ENCODE data around the gene CPLANE1. TPM values are rescaled to one million over a fixed set of nuclear protein-coding genes. Genes with fewer than 3 reads are reported as not detected.
A peak's percentile ranks its signal among the peaks of the same experiment; 100 is the strongest.

The CPLANE1 gene
- total and polyA plus RNA-seq, 7 experiments from 2014 or later = 1.1 to 14.7 (median 9.0) TPM

- Mint-ChIP-seq H3K36me3 (peaks cover 6 to 28% (median 21%) of the 10 kb centered on the region in 5 donors), H3K27ac (peak overlapping the region in 5 of 9 donors; percentile 14 to 53 (median 29)), H3K9me3 (no peaks in the 10 kb centered on the region), H3K4me1 (peaks cover 0 to 15% (median 5%) of the 10 kb centered on the region in 7 donors), H3K4me3 (peak overlapping the region in 1 of 10 donors; percentile 32), H3K27me3 (no peaks in the 10 kb centered on the region)
- Histone ChIP-seq H3K9me3 (ENCODE audit: control insufficient read depth in 2 of 3, low read length in 3 of 3) (no peaks in the 10 kb centered on the region), H3K36me3 (ENCODE audit: control insufficient read depth in 2 of 3, insufficient read depth in 3 of 3, low read length in 3 of 3) (peaks cover 0 to 9% (median 0%) of the 10 kb centered on the region in 3 experiments), H3K27me3 (ENCODE audit: control insufficient read depth in 2 of 2, insufficient read depth in 2 of 2, low read length in 2 of 2) (no peaks in the 10 kb centered on the region), H3K27ac (ENCODE audit: low read depth, low read length) (no peak overlapping the region), H3K4me1 (ENCODE audit: control insufficient read depth in 2 of 2, insufficient read depth in 2 of 2, low read length in 2 of 2) (peaks cover 0 to 9% of the 10 kb centered on the region in 2 donors), H3K4me3 (ENCODE audit: low read length) (no peak overlapping the region)
- POLR2A ChIA-PET = interaction anchor here (1.0 kb wide), 2 partner anchors 18 to 35 kb away, joined by 3 to 4 read pairs; partner anchors contain the start of gene CPLANE1
- CTCF ChIA-PET = no interaction called here
- ATAC-seq (no peak), DNase-seq (peak in 1 of 9 donors; percentile 8)
- intact Hi-C loops (cut with micrococcal nuclease) = loop anchor here in 1 of 2 donors (10.0 kb wide), 1 partner anchor 160 kb away; the partner anchor contains the start of genes NUP155 and WDR70
These were observed 34.6 kb downstream of the CPLANE1 start for GRCh38 chr5:37214550-37214949.

GRCh38 chr5:37212096-37212495 is 37.1 kb downstream of the CPLANE1 start:
- POLR2A ChIA-PET = no interaction called here
- ATAC-seq (no peak), DNase-seq (no peak)
- no peak overlapping the region for H3K4me3 ChIP-seq (ENCODE audit: low read length)
- intact Hi-C loops (cut with micrococcal nuclease) = loop anchor here in 1 of 2 donors (10.0 kb wide), 1 partner anchor 163 kb away; the partner anchor contains the start of genes NUP155 and WDR70
- H3K9me3 ChIP-seq (ENCODE audit: control insufficient read depth in 2 of 3, low read length in 3 of 3) = no peaks in the 10 kb centered on the region
- peaks cover 6 to 29% (median 21%) of the 10 kb centered on the region in 5 donors for H3K36me3 Mint-ChIP-seq
- H3K27ac ChIP-seq (ENCODE audit: low read depth, low read length) = no peak overlapping the region
- no peaks in the 10 kb centered on the region for H3K27me3 Mint-ChIP-seq
- peaks cover 2 to 22% (median 5%) of the 10 kb centered on the region in 7 donors for H3K4me1 Mint-ChIP-seq
- peaks cover 0 to 9% (median 0%) of the 10 kb centered on the region in 3 experiments for H3K36me3 ChIP-seq (ENCODE audit: control insufficient read depth in 2 of 3, insufficient read depth in 3 of 3, low read length in 3 of 3)
- no peaks in the 10 kb centered on the region for H3K27me3 ChIP-seq (ENCODE audit: control insufficient read depth in 2 of 2, insufficient read depth in 2 of 2, low read length in 2 of 2)
- no peak overlapping the region for H3K4me3 Mint-ChIP-seq
- CTCF ChIA-PET = no interaction called here
- H3K9me3 Mint-ChIP-seq = no peaks in the 10 kb centered on the region
- peak overlapping the region in 2 of 9 donors; percentile 33 to 47 for H3K27ac Mint-ChIP-seq
- H3K4me1 ChIP-seq (ENCODE audit: control insufficient read depth in 2 of 2, insufficient read depth in 2 of 2, low read length in 2 of 2) = peaks cover 0 to 9% of the 10 kb centered on the region in 2 donors

- ChIA-PET POLR2A (no interaction called here), CTCF (no interaction called here)
- DNase-seq (no peak), ATAC-seq (no peak)
- H3K9me3 ChIP-seq (ENCODE audit: control insufficient read depth in 2 of 3, low read length in 3 of 3) = no peaks in the 10 kb centered on the region
- no peaks in the 10 kb centered on the region for H3K27me3 Mint-ChIP-seq
- H3K4me3 Mint-ChIP-seq = no peak overlapping the region
- peaks cover 0 to 9% of the 10 kb centered on the region in 2 donors for H3K4me1 ChIP-seq (ENCODE audit: control insufficient read depth in 2 of 2, insufficient read depth in 2 of 2, low read length in 2 of 2)
- no peak overlapping the region for H3K27ac ChIP-seq (ENCODE audit: low read depth, low read length)
- H3K4me1 Mint-ChIP-seq = peaks cover 2 to 22% (median 5%) of the 10 kb centered on the region in 7 donors
- H3K4me3 ChIP-seq (ENCODE audit: low read length) = no peak overlapping the region
- H3K36me3 ChIP-seq (ENCODE audit: control insufficient read depth in 2 of 3, insufficient read depth in 3 of 3, low read length in 3 of 3) = peaks cover 0 to 9% (median 0%) of the 10 kb centered on the region in 3 experiments
- intact Hi-C loops (cut with micrococcal nuclease) = loop anchor here in 1 of 2 donors (10.0 kb wide), 1 partner anchor 163 kb away; the partner anchor contains the start of genes NUP155 and WDR70
- no peaks in the 10 kb centered on the region for H3K27me3 ChIP-seq (ENCODE audit: control insufficient read depth in 2 of 2, insufficient read depth in 2 of 2, low read length in 2 of 2)
- peaks cover 6 to 29% (median 21%) of the 10 kb centered on the region in 5 donors for H3K36me3 Mint-ChIP-seq
- H3K27ac Mint-ChIP-seq = peak overlapping the region in 2 of 9 donors; percentile 33 to 47
- no peaks in the 10 kb centered on the region for H3K9me3 Mint-ChIP-seq
These were observed 37.5 kb downstream of the CPLANE1 start for GRCh38 chr5:37211661-37212060.

- POLR2A ChIA-PET = interaction anchor here (0.6 to 1.1 kb wide), 2 partner anchors 10 kb away, joined by 3 read pairs; no protein-coding TSS in a partner anchor
- H3K36me3 Mint-ChIP-seq = peaks cover 6 to 42% (median 21%) of the 10 kb centered on the region in 5 donors
These were observed 40.0 kb downstream of the CPLANE1 start for GRCh38 chr5:37208883-37209797.

GRCh38 chr5:37207802-37208201 is 41.4 kb downstream of the CPLANE1 start:
- H3K9me3 ChIP-seq (ENCODE audit: control insufficient read depth in 2 of 3, low read length in 3 of 3) = no peaks in the 10 kb centered on the region
- DNase-seq (no peak), ATAC-seq (no peak)
- intact Hi-C loops (cut with micrococcal nuclease) = no loop called here
- no peaks in the 10 kb centered on the region for H3K4me1 ChIP-seq (ENCODE audit: control insufficient read depth in 2 of 2, insufficient read depth in 2 of 2, low read length in 2 of 2)
- peaks cover 0 to 10% (median 0%) of the 10 kb centered on the region in 7 donors for H3K4me1 Mint-ChIP-seq
- H3K27ac Mint-ChIP-seq = no peak overlapping the region
- H3K27me3 Mint-ChIP-seq = no peaks in the 10 kb centered on the region
- H3K4me3 Mint-ChIP-seq = no peak overlapping the region
- H3K27me3 ChIP-seq (ENCODE audit: control insufficient read depth in 2 of 2, insufficient read depth in 2 of 2, low read length in 2 of 2) = no peaks in the 10 kb centered on the region
- H3K27ac ChIP-seq (ENCODE audit: low read depth, low read length) = no peak overlapping the region
- H3K36me3 Mint-ChIP-seq = peaks cover 6 to 42% (median 21%) of the 10 kb centered on the region in 5 donors
- H3K4me3 ChIP-seq (ENCODE audit: low read length) = no peak overlapping the region
- H3K36me3 ChIP-seq (ENCODE audit: control insufficient read depth in 2 of 3, insufficient read depth in 3 of 3, low read length in 3 of 3) = peaks cover 0 to 5% (median 0%) of the 10 kb centered on the region in 3 experiments
- H3K9me3 Mint-ChIP-seq = no peaks in the 10 kb centered on the region
- ChIA-PET POLR2A (no interaction called here), CTCF (no interaction called here)

More at GRCh38 chr5:37208883-37209797, 40.0 kb downstream of the CPLANE1 start:
- Mint-ChIP-seq H3K4me1 (peaks cover 0 to 11% (median 0%) of the 10 kb centered on the region in 7 donors), H3K4me3 (peak overlapping the region; percentile 62 to 87 (median 80)), H3K9me3 (no peaks in the 10 kb centered on the region), H3K27me3 (no peaks in the 10 kb centered on the region), H3K27ac (peak overlapping the region in 7 of 9 donors; percentile 31 to 88 (median 65))
- CTCF ChIA-PET = no interaction called here
- Histone ChIP-seq H3K4me3 (ENCODE audit: low read length) (peak overlapping the region; percentile 46), H3K36me3 (ENCODE audit: control insufficient read depth in 2 of 3, insufficient read depth in 3 of 3, low read length in 3 of 3) (peaks cover 0 to 9% (median 0%) of the 10 kb centered on the region in 3 experiments), H3K27ac (ENCODE audit: low read depth, low read length) (peak overlapping the region; percentile 44), H3K4me1 (ENCODE audit: control insufficient read depth in 2 of 2, insufficient read depth in 2 of 2, low read length in 2 of 2) (peaks cover 0 to 1% of the 10 kb centered on the region in 2 donors), H3K9me3 (ENCODE audit: control insufficient read depth in 2 of 3, low read length in 3 of 3) (no peaks in the 10 kb centered on the region), H3K27me3 (ENCODE audit: control insufficient read depth in 2 of 2, insufficient read depth in 2 of 2, low read length in 2 of 2) (no peaks in the 10 kb centered on the region)
- intact Hi-C loops (cut with micrococcal nuclease) = no loop called here
- DNase-seq (peak in 2 of 9 donors; percentile 15 to 20), ATAC-seq (peak; percentile 50)

- no peak overlapping the region for H3K4me3 Mint-ChIP-seq
- H3K4me1 Mint-ChIP-seq = peaks cover 0 to 10% (median 0%) of the 10 kb centered on the region in 7 donors
- H3K36me3 Mint-ChIP-seq = peaks cover 6 to 37% (median 17%) of the 10 kb centered on the region in 5 donors
- ChIA-PET CTCF (no interaction called here), POLR2A (no interaction called here)
- no peak overlapping the region for H3K27ac Mint-ChIP-seq
- H3K4me3 ChIP-seq (ENCODE audit: low read length) = no peak overlapping the region
- H3K9me3 ChIP-seq (ENCODE audit: control insufficient read depth in 2 of 3, low read length in 3 of 3) = no peaks in the 10 kb centered on the region
- H3K27ac ChIP-seq (ENCODE audit: low read depth, low read length) = no peak overlapping the region
- intact Hi-C loops (cut with micrococcal nuclease) = loop anchor here in 1 of 2 donors (1.0 kb wide), 1 partner anchor 11 kb away; no protein-coding TSS in a partner anchor
- peaks cover 0 to 5% (median 0%) of the 10 kb centered on the region in 3 experiments for H3K36me3 ChIP-seq (ENCODE audit: control insufficient read depth in 2 of 3, insufficient read depth in 3 of 3, low read length in 3 of 3)
- no peaks in the 10 kb centered on the region for H3K4me1 ChIP-seq (ENCODE audit: control insufficient read depth in 2 of 2, insufficient read depth in 2 of 2, low read length in 2 of 2)
- ATAC-seq (no peak), DNase-seq (no peak)
- H3K27me3 Mint-ChIP-seq = no peaks in the 10 kb centered on the region
- H3K9me3 Mint-ChIP-seq = no peaks in the 10 kb centered on the region
- H3K27me3 ChIP-seq (ENCODE audit: control insufficient read depth in 2 of 2, insufficient read depth in 2 of 2, low read length in 2 of 2) = no peaks in the 10 kb centered on the region
These were observed 42.4 kb downstream of the CPLANE1 start for GRCh38 chr5:37206736-37207135.

All from naive thymus-derived CD4-positive, alpha-beta T cell (primary cell).